HG02970 (cell line): ENCODE results near the gene RPGR.

Experiments used
- ATAC-seq: cut with Tn5 transposase; IDR thresholded peaks from one replicate; pipeline ENCODE4 v1.9.1; 2021; ENCODE audit warnings: mild to moderate bottlenecking, moderate library complexity, moderate number of reproducible peaks; ENCODE audit not compliant: unreplicated experiment, low FRiP score

RPGR gene

GRCh38 chrX:38332505-38332904 lies 5.2 kb upstream of the RPGR start:
- ATAC-seq = no peak

- no peak for ATAC-seq
These were observed 419 bp upstream of the RPGR start for GRCh38 chrX:38327775-38328081.

GRCh38 chrX:38326086-38326485 lies 1.2 kb downstream of the RPGR start:
- ATAC-seq = no peak

GRCh38 chrX:38320819-38321218 lies 6.5 kb downstream of the RPGR start:
- ATAC-seq = no peak

- ATAC-seq = no peak
These were observed 8.7 kb downstream of the RPGR start for GRCh38 chrX:38318606-38319005.

GRCh38 chrX:38318196-38318595 lies 9.1 kb downstream of the RPGR start:
- ATAC-seq = no peak

GRCh38 chrX:38315186-38315585 lies 12.1 kb downstream of the RPGR start:
- no peak for ATAC-seq

- no peak for ATAC-seq
These were observed 14.1 kb downstream of the RPGR start for GRCh38 chrX:38313190-38313589.

- ATAC-seq = no peak
These were observed 14.9 kb downstream of the RPGR start for GRCh38 chrX:38312436-38312835.

- no peak for ATAC-seq
These were observed 15.6 kb downstream of the RPGR start for GRCh38 chrX:38311743-38312142.

- ATAC-seq = no peak
These were observed 21.3 kb downstream of the RPGR start for GRCh38 chrX:38305971-38306370.

- ATAC-seq = no peak
These were observed 23.3 kb downstream of the RPGR start for GRCh38 chrX:38304010-38304409.

- no peak for ATAC-seq
These were observed 33.6 kb downstream of the RPGR start for GRCh38 chrX:38293741-38294140.

- no peak for ATAC-seq
These were observed 39.6 kb downstream of the RPGR start for GRCh38 chrX:38287674-38288073.

- no peak for ATAC-seq
These were observed 41.7 kb downstream of the RPGR start for GRCh38 chrX:38285649-38286048.

- ATAC-seq = no peak
These were observed 45.3 kb downstream of the RPGR start for GRCh38 chrX:38282049-38282448.

- no peak for ATAC-seq
These were observed 48.1 kb downstream of the RPGR start for GRCh38 chrX:38279188-38279587.

- ATAC-seq = no peak
These were observed 48.6 kb downstream of the RPGR start for GRCh38 chrX:38278682-38279081.

GRCh38 chrX:38277802-38278201 lies 49.5 kb downstream of the RPGR start:
- ATAC-seq = no peak

- no peak for ATAC-seq
These were observed 50.2 kb downstream of the RPGR start for GRCh38 chrX:38277136-38277535.

- no peak for ATAC-seq
These were observed 51.2 kb downstream of the RPGR start for GRCh38 chrX:38276089-38276488.

GRCh38 chrX:38275615-38276014 lies 51.7 kb downstream of the RPGR start:
- ATAC-seq = no peak

- ATAC-seq = no peak
These were observed 53.9 kb downstream of the RPGR start for GRCh38 chrX:38273453-38273852.
